HPDE6-E6E7 (cell line): ENCODE measurements around the gene MED4.
A peak's percentile ranks its signal among the peaks of the same experiment; 100 is the strongest.

ENCODE experiments used
- DNase-seq: peaks from one replicate; pipeline ENCODE4 v3.0.0; 2011; ENCODE audit warnings: missing footprints; ENCODE audit errors: extremely low spot score

Gene MED4

GRCh38 chr13:48037346-48038173, 57.3 kb downstream of the MED4 start, which contains the start of gene NUDT15:
Gene NUDT15, plus strand, starts transcription at chr13:48037726. Its CDS starts 21 bp downstream, at chr13:48037747.
- peak; percentile 67 for DNase-seq

GRCh38 chr13:48029859-48030258, 65.0 kb downstream of the MED4 start:
- DNase-seq = no peak

GRCh38 chr13:48028066-48028465, 66.8 kb downstream of the MED4 start:
- no peak for DNase-seq
